Coronary artery (tissue), 2 donors: Measurements from ENCODE around the gene MYO5B.
"Not testable (repeated sequence)": the region's sequence is repeated elsewhere in the genome, so short reads cannot be mapped to it uniquely, and the experiment has no call there.

Experiments
- DNase-seq: peaks from one replicate; pipeline ENCODE4 v3.0.0-alpha.2; 2017; ENCODE audit warnings: low spot score
- H3K27ac ChIP-seq, 2 donors: fragments of 200-600 bp; sonication (generic); one replicate each; pipeline ENCODE4 v1.5.1; 2016 to 2019
- H3K4me3 ChIP-seq: fragments of 200-600 bp; sonication (generic); 2 replicates; pipeline ENCODE4 v1.5.1; 2016; ENCODE audit warnings: mild to moderate bottlenecking, moderate library complexity
- CTCF ChIP-seq: fragments of 200-600 bp; sonication (generic); IDR thresholded peaks from one replicate; pipeline ENCODE4 v1.5.1; 2019; ENCODE audit warnings: antibody characterized with exemption

The MYO5B gene

GRCh38 chr18:49815927-49816326 is 379.0 kb downstream of the MYO5B start:
- TF ChIP-seq CTCF = no peak
- no peak overlapping the region for H3K4me3 ChIP-seq
- DNase-seq = no peak
- H3K27ac ChIP-seq = no peak overlapping the region

- TF ChIP-seq CTCF = no peak
- Histone ChIP-seq H3K27ac (peak overlapping the region; percentile 85 to 96), H3K4me3 (peak overlapping the region; percentile 93)
- DNase-seq = peak; percentile 88
These were observed 380.8 kb downstream of the MYO5B start for GRCh38 chr18:49814147-49814499.

- DNase-seq = peak; percentile 90
- TF ChIP-seq CTCF = no peak
- Histone ChIP-seq H3K27ac (peak within 1 kb of the TSS; percentile 85 to 96), H3K4me3 (peak within 1 kb of the TSS; percentile 93)
These were observed 381.4 kb downstream of the MYO5B start, which contains the start of gene ACAA2 for GRCh38 chr18:49813319-49814146. ACAA2 (minus strand) TSS chr18:49813533; CDS start chr18:49813484, 49 bp downstream.

GRCh38 chr18:49813069-49813318 is 382.0 kb downstream of the MYO5B start:
- TF ChIP-seq CTCF = no peak
- DNase-seq = no peak

GRCh38 chr18:49812286-49813068 is 382.5 kb downstream of the MYO5B start:
- peak overlapping the region; percentile 93 for H3K4me3 ChIP-seq
- peak overlapping the region; percentile 85 to 96 for H3K27ac ChIP-seq
- DNase-seq = no peak
- TF ChIP-seq CTCF = no peak

More at GRCh38 chr18:49813069-49813318, 382.0 kb downstream of the MYO5B start:
- Histone ChIP-seq H3K27ac (peak overlapping the region; percentile 85 to 96), H3K4me3 (peak overlapping the region; percentile 93)

GRCh38 chr18:49811151-49811938 is 383.6 kb downstream of the MYO5B start:
- H3K4me3 ChIP-seq = no peak overlapping the region
- TF ChIP-seq CTCF = no peak
- no peak for DNase-seq
- H3K27ac ChIP-seq = no peak overlapping the region

GRCh38 chr18:49808553-49809191 is 386.3 kb downstream of the MYO5B start:
- DNase-seq, H3K27ac ChIP-seq, H3K4me3 ChIP-seq: not testable (repeated sequence)
